Measurements from ENCODE around the gene TMC3.
A peak's percentile ranks its signal among the peaks of the same experiment; 100 is the strongest.
"Not testable (repeated sequence)": the region's sequence is repeated elsewhere in the genome, so short reads cannot be mapped to it uniquely, and the experiment has no call there.

TMC3 gene

GRCh38 chr15:81373775-81374395 is at the start of gene TMC3:
TMC3 (minus strand) TSS chr15:81374213; CDS start chr15:81374077, 136 bp downstream.
- H3K4me3 ChIP-seq (ENCODE audit: low read depth, low read length) = no peak within 1 kb of the TSS
- DNase-seq (ENCODE audit: low read depth) = no peak

DNA sequence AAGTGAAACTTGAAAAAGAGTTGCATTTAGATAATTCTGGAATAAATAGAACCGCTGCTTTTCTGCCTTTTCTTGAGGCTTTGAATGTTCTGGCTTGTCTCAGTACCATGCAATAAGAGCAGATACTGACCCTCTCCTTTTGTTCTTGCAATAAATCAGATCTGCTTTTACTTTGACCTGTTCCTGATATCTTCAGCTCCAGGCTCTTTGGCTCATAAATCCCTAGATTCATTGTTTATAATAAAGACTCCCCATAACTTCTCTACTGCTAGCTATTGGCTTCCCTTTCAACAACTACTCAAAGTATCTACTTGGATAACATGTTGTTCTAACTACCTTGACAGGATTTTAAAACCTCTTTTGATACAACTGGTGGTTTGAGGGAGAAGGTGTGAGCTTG is 47.4 kb upstream of the TMC3 start:
- no peak for DNase-seq (ENCODE audit: low read depth)
- H3K4me3 ChIP-seq (ENCODE audit: low read depth, low read length) = no peak overlapping the region

- H3K4me3 ChIP-seq (ENCODE audit: low read depth, low read length) = no peak overlapping the region
- peak; percentile 80 for DNase-seq (ENCODE audit: low read depth)
These were observed 45.4 kb upstream of the TMC3 start for GRCh38 chr15:81419332-81419943.

GRCh38 chr15:81418891-81419290 is 44.9 kb upstream of the TMC3 start:
- DNase-seq (ENCODE audit: low read depth) = no peak
- no peak overlapping the region for H3K4me3 ChIP-seq (ENCODE audit: low read depth, low read length)

DNA sequence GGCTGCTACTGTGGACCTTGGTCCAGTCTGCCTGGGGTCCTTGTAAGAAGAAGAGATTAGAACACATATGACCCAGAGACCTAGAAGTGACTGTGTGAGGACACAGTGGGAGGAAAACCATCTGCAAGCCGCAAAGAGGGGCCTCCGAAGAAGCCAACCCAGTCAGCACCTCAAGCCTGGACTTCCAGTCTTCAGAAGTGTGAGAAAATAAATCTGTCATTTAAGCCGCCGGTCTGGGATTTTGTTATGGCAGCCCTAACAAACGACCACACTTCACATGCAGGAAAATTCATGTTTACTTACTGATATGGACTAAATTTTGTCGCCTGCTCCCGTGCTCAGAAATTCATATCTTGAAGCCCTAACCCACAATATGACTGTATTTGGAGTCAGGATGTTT is 44.4 kb upstream of the TMC3 start:
- no peak for DNase-seq (ENCODE audit: low read depth)
- H3K4me3 ChIP-seq (ENCODE audit: low read depth, low read length) = no peak overlapping the region

DNA sequence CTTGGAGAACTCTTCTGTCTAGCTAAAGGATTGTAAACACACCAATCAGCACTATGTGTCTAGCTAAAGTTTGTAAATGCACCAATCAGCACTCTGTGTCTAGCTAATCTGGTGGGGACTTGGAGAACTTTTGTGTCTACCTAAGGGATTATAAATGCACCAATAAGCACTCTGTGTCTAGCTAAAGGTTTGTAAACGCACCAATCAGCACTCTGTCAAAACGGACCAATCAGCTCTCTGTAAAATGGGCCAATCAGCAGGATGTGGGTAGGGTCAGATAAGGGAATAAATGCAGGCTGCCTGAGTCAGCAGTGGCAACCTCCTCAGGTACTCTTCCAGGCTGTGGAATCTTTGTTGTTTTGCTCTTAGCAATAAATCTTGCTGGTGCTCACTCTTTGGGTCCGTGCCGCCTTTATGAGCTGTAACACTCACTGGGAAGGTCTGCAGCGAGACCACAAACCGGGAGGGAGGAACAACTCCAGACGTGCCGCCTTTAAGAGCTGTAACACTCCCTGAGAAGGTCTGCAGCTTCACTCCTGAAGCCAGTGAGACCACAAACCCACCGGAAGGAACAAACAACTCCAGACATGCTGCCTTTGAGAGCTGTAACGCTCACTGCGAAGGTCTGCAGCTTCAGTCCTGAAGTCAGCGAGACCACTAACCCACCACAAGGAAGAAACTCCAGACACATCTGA is 40.4 kb upstream of the TMC3 start:
- not testable (repeated sequence) for DNase-seq (ENCODE audit: low read depth); H3K4me3 ChIP-seq (ENCODE audit: low read depth, low read length)

GRCh38 chr15:81413851-81414250 is 39.8 kb upstream of the TMC3 start:
- no peak overlapping the region for H3K4me3 ChIP-seq (ENCODE audit: low read depth, low read length)
- no peak for DNase-seq (ENCODE audit: low read depth)

DNA sequence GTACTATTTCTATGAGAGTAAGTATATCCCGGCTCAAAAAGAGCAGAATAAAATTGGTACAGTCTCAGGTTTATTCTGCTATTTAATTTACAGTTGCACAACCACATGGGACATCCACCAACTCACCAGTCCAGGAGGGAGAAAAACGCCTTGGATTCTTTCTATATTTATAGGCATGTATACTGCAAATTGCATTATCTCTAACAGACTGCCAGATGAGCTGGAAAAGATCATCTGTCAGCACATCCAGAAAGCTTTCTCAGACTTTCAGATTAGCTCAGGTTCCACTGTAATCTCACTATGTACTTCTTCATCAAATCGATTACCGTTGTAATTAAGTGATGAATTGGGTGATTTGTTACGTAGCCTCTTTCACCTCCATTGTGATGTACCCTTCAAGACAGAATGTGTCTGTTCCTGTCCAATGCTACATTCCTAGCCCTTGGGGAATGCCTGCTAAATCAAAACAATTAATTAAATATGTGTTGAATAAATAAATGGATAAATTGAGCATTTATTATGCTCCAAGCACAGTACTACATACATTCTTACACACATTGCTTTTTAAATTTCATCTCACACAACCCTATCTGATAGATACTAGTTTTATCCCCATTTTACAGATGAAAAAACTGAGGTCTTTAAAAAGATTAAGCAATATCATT is 38.1 kb upstream of the TMC3 start:
- no peak overlapping the region for H3K4me3 ChIP-seq (ENCODE audit: low read depth, low read length)
- DNase-seq (ENCODE audit: low read depth) = peak; percentile 40

- DNase-seq (ENCODE audit: low read depth) = no peak
- H3K4me3 ChIP-seq (ENCODE audit: low read depth, low read length) = no peak overlapping the region
These were observed 37.0 kb upstream of the TMC3 start for GRCh38 chr15:81411051-81411450.

DNA sequence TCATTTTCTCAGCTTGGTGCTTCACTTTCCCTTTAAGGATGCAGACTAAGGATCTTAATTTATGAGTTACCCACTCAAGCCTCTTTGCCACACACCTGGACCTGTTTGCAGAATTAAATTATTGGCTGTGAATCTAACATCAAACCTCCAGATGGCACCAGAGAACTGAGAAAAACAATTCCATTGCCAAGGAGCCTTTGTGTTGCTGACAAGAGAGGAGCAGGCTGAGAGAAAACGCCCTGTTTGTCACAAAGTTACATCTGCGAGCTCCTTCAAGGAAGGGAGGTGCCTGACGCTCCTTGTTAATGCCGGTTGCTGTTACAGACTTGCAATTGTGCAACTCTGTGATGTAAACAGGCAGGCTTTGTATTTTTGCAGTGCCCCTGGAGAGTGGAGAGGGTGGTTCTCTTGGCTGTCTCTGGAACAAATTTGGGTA is 36.3 kb upstream of the TMC3 start:
- peak; percentile 96 for DNase-seq (ENCODE audit: low read depth)

GRCh38 chr15:81407718-81408117 is 33.7 kb upstream of the TMC3 start:
- H3K4me3 ChIP-seq (ENCODE audit: low read depth, low read length) = no peak overlapping the region
- no peak for DNase-seq (ENCODE audit: low read depth)

More for the DNA sequence above, 36.3 kb upstream of the TMC3 start:
- no peak overlapping the region for H3K4me3 ChIP-seq (ENCODE audit: low read depth, low read length)

DNA sequence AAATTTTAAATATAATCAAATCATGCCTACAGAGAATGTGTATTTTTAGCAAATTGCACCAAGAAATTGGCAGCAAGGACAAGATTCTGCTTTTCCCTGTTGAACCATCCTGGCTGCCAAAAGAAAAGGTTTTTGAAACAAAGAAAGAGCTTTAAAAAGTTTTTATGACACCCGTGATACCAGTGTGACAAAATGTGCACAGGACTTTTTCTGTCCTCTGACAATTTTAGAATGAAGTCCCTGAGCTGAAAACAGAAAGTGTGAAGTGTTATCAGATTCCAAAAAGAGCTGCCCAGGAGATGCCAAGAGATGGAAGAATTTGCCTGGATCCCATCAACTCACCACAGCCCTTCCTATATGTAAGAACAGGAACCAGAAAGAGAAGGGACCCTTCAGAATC is 33.2 kb upstream of the TMC3 start:
- H3K4me3 ChIP-seq (ENCODE audit: low read depth, low read length) = no peak overlapping the region
- DNase-seq (ENCODE audit: low read depth) = no peak

DNA sequence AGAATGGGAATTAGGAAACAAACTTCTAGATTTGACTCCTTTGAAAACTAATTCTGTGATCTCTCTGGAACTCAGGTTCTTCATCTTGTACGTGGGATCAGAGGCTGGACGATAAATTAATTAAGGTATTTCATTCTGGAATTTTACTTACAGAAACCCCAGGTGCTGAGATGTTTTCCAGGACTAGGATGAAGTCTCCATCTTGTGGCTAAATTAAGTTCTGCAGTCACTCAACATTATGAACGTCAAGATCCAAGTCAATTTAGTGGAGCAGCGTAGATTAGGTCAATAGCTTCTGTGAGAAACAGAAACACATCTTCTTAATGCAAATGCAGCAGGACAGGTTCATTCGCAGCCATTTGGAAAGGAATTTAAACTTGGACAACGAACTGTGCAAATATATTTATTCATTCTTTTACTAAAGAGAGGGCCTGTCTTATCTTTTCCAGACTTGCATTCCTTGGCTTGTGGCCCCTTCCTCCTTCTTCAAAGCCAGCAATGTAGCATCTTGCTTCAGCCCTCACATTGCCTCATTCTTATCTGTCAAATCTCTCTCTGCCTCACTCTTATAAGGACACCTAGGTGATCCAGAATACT is 26.7 kb upstream of the TMC3 start:
- DNase-seq (ENCODE audit: low read depth) = no peak
- no peak overlapping the region for H3K4me3 ChIP-seq (ENCODE audit: low read depth, low read length)

- H3K4me3 ChIP-seq (ENCODE audit: low read depth, low read length) = no peak overlapping the region
- DNase-seq (ENCODE audit: low read depth) = peak; percentile 24
These were observed 25.0 kb upstream of the TMC3 start for GRCh38 chr15:81398910-81399551.

DNA sequence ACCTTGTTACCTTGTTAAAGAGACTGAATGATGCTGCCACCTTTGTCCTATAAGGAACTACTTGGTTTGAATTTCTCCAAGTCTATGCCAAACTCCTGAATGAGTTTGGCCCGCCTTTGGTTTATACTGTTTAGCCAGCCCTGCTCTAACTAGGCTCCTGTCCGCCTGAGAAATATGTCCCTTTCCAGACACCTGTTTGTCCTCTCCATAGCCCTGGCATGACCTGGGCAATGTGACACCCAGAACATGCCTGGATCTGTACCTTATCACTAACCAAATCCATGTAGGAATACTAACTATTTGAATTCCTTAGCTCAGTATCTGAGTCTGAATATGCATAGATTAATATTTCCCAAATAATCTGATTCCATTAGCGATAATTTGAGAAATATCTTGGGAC is 24.4 kb upstream of the TMC3 start:
- DNase-seq (ENCODE audit: low read depth) = no peak
- no peak overlapping the region for H3K4me3 ChIP-seq (ENCODE audit: low read depth, low read length)

- H3K4me3 ChIP-seq (ENCODE audit: low read depth, low read length) = no peak overlapping the region
- DNase-seq (ENCODE audit: low read depth) = no peak
These were observed 20.6 kb upstream of the TMC3 start for GRCh38 chr15:81394603-81395002.

DNA sequence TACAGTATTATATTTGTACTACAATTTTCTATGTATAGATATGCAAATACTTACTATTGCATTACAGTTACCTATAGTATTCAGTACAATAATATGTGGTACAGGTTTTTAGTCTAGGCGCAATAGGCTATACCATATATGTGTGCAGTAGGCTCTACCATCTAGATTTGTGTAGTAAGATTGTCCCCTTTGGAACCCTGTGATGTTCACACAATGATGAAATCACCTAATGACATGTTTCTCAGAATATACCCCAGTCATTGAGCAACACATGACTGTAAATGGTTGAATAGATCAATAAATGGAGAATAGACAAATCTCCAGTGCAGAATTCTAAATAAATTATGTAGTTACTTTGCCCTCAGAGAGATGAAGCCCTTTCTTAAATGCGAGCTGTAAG is 17.6 kb upstream of the TMC3 start:
- H3K4me3 ChIP-seq (ENCODE audit: low read depth, low read length) = no peak overlapping the region
- DNase-seq (ENCODE audit: low read depth) = no peak

DNA sequence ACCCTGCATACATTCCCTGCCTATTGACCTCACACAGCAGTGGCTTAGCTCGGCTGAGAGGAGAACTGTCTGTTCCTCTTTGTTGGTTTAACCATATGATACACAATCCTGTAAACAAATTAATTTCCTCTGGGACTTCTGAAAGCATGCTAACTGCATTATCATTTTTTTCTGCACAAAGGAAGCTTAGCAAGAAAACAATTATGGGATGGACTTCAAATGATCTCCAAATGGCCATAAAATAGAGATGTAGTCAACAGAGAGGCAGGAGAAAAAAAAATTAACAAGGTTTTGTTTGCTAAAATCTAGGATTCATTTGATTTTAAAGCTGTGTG is 14.4 kb upstream of the TMC3 start:
- DNase-seq (ENCODE audit: low read depth) = no peak
- no peak overlapping the region for H3K4me3 ChIP-seq (ENCODE audit: low read depth, low read length)

DNA sequence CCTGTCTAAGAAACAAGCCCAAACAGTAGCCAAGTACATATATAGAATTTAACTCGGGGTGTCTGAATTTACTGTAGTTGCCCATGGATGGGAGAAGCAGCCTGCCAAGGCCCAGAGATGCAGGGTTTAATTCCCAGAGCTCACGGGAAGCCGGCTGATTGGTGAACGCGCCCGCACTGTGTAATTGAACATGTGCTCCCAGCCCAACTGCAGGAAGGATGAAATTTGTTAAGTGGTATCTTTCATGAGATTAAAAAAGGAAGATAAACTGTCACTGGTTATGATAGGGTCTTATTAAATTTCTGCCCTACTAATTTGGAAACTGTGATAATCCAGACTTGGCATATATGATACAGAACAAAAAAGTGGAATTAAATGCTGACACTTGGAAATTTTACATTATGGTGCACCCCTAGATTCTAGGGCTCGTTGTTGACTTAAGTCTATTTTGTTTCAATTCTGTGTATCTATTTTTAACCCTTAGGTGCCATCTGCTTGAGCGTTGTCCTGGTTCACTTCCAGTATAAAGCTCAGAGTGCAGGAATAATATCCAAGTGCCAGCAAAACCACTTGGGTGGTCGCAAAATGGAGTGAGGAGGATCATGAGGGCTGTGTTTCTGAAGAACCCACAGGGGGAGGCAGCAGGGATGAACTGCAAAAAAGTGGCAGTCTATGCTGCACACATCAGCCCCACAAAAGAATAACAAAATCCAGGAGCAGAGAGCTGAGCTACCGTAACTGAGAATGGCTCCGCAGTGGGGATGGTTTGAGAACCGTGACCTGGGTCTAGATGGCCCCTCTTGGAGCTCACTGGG is 13.8 kb upstream of the TMC3 start:
- DNase-seq (ENCODE audit: low read depth) = no peak
- no peak overlapping the region for H3K4me3 ChIP-seq (ENCODE audit: low read depth, low read length)
